Measurements from ENCODE around the gene ASB11. TPM values are rescaled to one million over a fixed set of nuclear protein-coding genes. Genes with fewer than 3 reads are reported as not detected.

ASB11 gene
- total and polyA plus RNA-seq, 11 donors = 14.5 to 246 (median 89.5) TPM

GRCh38 chrX:15301924-15302323 lies 13.5 kb downstream of the ASB11 start:
- TF ChIP-seq POLR2A (IDR thresholded peaks at IDR 0.05) (no peak), CTCF (IDR thresholded peaks at IDR 0.05) (no peak)
- 28 to 46% (median 40%) methylated on average over 4 of the region's 4 CpGs for WGBS, 4 donors
- Histone ChIP-seq H3K27ac (peak overlapping the region in 7 of 12 donors; percentile 4 to 42 (median 20)), H3K4me1 (peaks cover 0 to 39% (median 14%) of the 10 kb centered on the region in 12 donors), H3K9me3 (no peaks in the 10 kb centered on the region), H3K36me3 (peaks cover 0 to 4% (median 0%) of the 10 kb centered on the region in 9 donors), H3K4me3 (no peak overlapping the region), H3K27me3 (no peaks in the 10 kb centered on the region)
- ATAC-seq (peak in 3 of 4 donors; percentile 70 to 86 (median 79)), DNase-seq (peak in 4 of 5 donors; percentile 35 to 63 (median 56))
- intact Hi-C loops (cut with DNase I) = loop anchor here in 3 of 10 donors (2.0 to 5.0 kb wide), 3 partner anchors 35 to 167 kb away; partner anchors contain the start of gene PIGA (in 2 of the 3)

- WGBS, 4 donors = 43 to 63% (median 49%) methylated on average over 4 of the region's 4 CpGs
- intact Hi-C loops (cut with DNase I) = loop anchor here in 4 of 10 donors (2.0 to 5.0 kb wide), 3 partner anchors 37 to 169 kb away; partner anchors contain the start of gene PIGA (in 2 of the 4)
- H3K9me3 ChIP-seq = no peaks in the 10 kb centered on the region
- no peaks in the 10 kb centered on the region for H3K27me3 ChIP-seq
- peak overlapping the region in 3 of 12 donors; percentile 3 to 13 (median 6) for H3K4me3 ChIP-seq
- DNase-seq = no peak
- peak; percentile 17 to 58 (median 42) for TF ChIP-seq CTCF (IDR thresholded peaks at IDR 0.05)
- TF ChIP-seq POLR2A (IDR thresholded peaks at IDR 0.05) = no peak
- H3K27ac ChIP-seq = peak overlapping the region in 10 of 12 donors; percentile 38 to 82 (median 79)
- H3K36me3 ChIP-seq = peaks cover 0 to 4% (median 0%) of the 10 kb centered on the region in 9 donors
- no peak for ATAC-seq
- peaks cover 0 to 39% (median 14%) of the 10 kb centered on the region in 12 donors for H3K4me1 ChIP-seq
These were observed 15.2 kb downstream of the ASB11 start for GRCh38 chrX:15299941-15300851.

- WGBS, 4 donors = 36 to 67% (median 56%) methylated on average over 3 of the region's 3 CpGs
- H3K36me3 ChIP-seq = peaks cover 0 to 6% (median 0%) of the 10 kb centered on the region in 9 donors
- peak overlapping the region; percentile 23 to 82 (median 74) for H3K27ac ChIP-seq
- ATAC-seq = peak; percentile 70 to 85 (median 84)
- no peak for TF ChIP-seq CTCF (IDR thresholded peaks at IDR 0.05)
- TF ChIP-seq POLR2A (IDR thresholded peaks at IDR 0.05) = no peak
- no peaks in the 10 kb centered on the region for H3K9me3 ChIP-seq
- H3K27me3 ChIP-seq = no peaks in the 10 kb centered on the region
- no peak for DNase-seq
- H3K4me1 ChIP-seq = peaks cover 0 to 39% (median 14%) of the 10 kb centered on the region in 12 donors
- peak overlapping the region in 2 of 12 donors; percentile 13 to 23 for H3K4me3 ChIP-seq
- intact Hi-C loops (cut with DNase I) = loop anchor here in 1 of 10 donors (5.0 kb wide), 1 partner anchor 169 kb away; no protein-coding TSS in a partner anchor
These were observed 16.7 kb downstream of the ASB11 start for GRCh38 chrX:15298780-15299179.

- H3K4me1 ChIP-seq = peaks cover 0 to 39% (median 14%) of the 10 kb centered on the region in 12 donors
- WGBS, 4 donors = 33 to 49% (median 36%) methylated on average over 2 of the region's 2 CpGs
- H3K27ac ChIP-seq = peak overlapping the region; percentile 23 to 82 (median 74)
- H3K27me3 ChIP-seq = no peaks in the 10 kb centered on the region
- H3K36me3 ChIP-seq = peaks cover 0 to 6% (median 0%) of the 10 kb centered on the region in 9 donors
- no peaks in the 10 kb centered on the region for H3K9me3 ChIP-seq
- intact Hi-C loops (cut with DNase I) = loop anchor here in 1 of 10 donors (5.0 kb wide), 1 partner anchor 169 kb away; no protein-coding TSS in a partner anchor
- TF ChIP-seq CTCF (IDR thresholded peaks at IDR 0.05) = no peak
- H3K4me3 ChIP-seq = peak overlapping the region in 2 of 12 donors; percentile 10 to 23
- DNase-seq (no peak), ATAC-seq (peak; percentile 8 to 57 (median 36))
These were observed 17.2 kb downstream of the ASB11 start for GRCh38 chrX:15298201-15298600.
